Heart right ventricle (tissue), 16 donors: ENCODE measurements around the gene SGCD. TPM values are rescaled to one million over a fixed set of nuclear protein-coding genes. Genes with fewer than 3 reads are reported as not detected.

ENCODE experiments used
- ATAC-seq, 8 donors: fragments of 200-7000 bp; cut with Tn5 transposase; one replicate each; pipeline ENCODE4 v1.9.1; 2020; ENCODE audit warnings: mild to moderate bottlenecking in 8 of 8, moderate library complexity in 8 of 8, moderate number of reproducible peaks in 1 of 8
- DNase-seq, 2 donors: peaks; one replicate each; pipeline ENCODE4 v3.0.0-alpha.2; 2020
- H3K27ac ChIP-seq, 10 donors: fragments of 200-600 bp; sonication (generic) in 2 of 10; one replicate each; pipeline versions ENCODE4 v1.5.0 to v1.8.0; 2020 to 2022; ENCODE audit warnings: mild to moderate bottlenecking in 3 of 10
- H3K27me3 ChIP-seq, 7 donors: fragments of 200-600 bp; one replicate each; pipeline ENCODE4 v1.8.0; 2021 to 2022; ENCODE audit warnings: mild to moderate bottlenecking in 2 of 7
- H3K36me3 ChIP-seq, 9 donors: fragments of 200-600 bp; sonication (generic) in 1 of 9; one replicate each; pipeline versions ENCODE4 v1.5.0 to v1.8.0; 2020 to 2022; ENCODE audit warnings: mild to moderate bottlenecking in 2 of 9
- H3K4me1 ChIP-seq, 9 donors: fragments of 200-600 bp; sonication (generic) in 1 of 9; one replicate each; pipeline versions ENCODE4 v1.5.0 to v1.8.0; 2020 to 2022; ENCODE audit warnings: mild to moderate bottlenecking in 4 of 9
- H3K4me3 ChIP-seq, 10 donors: fragments of 200-600 bp; sonication (generic) in 2 of 10; one replicate each; pipeline versions ENCODE4 v1.5.0 to v1.8.0; 2020 to 2022; ENCODE audit warnings: mild to moderate bottlenecking in 7 of 10, moderate library complexity in 2 of 10
- H3K9me3 ChIP-seq, 11 donors: fragments of 200-600 bp in 10 of 11; sonication (generic) in 2 of 11; one replicate each; pipeline versions ENCODE4 v1.5.0 to v1.8.0; 2013 to 2022; ENCODE audit warnings: mild to moderate bottlenecking in 2 of 11, control low read depth in 1 of 11, moderate library complexity in 1 of 11
- WGBS, 2 donors: extraction: QIAGEN DNeasy Blood & Tissue Kit; methylation state at CpG; one replicate each; pipeline ENCODE4 v1.1.7; 2013; ENCODE audit warnings: inconsistent platforms in 1 of 2; 5-methylcytosine and 5-hydroxymethylcytosine counted together
- intact Hi-C, 10 donors: fragments of 100-400 bp; cut with DNase I; formaldehyde crosslinking; loops; one replicate each; pipeline versions ENCODE4 v1.11.1 to v1.14.2; 2022
- polyA plus RNA-seq, 2 donors: library from polyadenylated mRNA; stranded (reverse); fragments of 200-250 nt; gene quantifications; one replicate each; pipeline ENCODE4 v1.2.3, GENCODE V29; 2013
- total RNA-seq, 10 donors: library from RNA; stranded (reverse); fragmentation: NEBNext Ultra II Directional in 3 of 10; extraction: Animal tissue kit (Norgen Biotek cat#: 25700) in 3 of 10; gene quantifications; one replicate each; pipeline versions ENCODE4 v1.2.1 to v1.2.4, GENCODE V29; 2021 to 2023
- TF ChIP-seq, protein P1 (sequence below), 9 donors: fragments of 200-600 bp; sonication (generic) in 2 of 9; IDR thresholded peaks; one replicate each; pipeline versions ENCODE4 v1.5.0 to v1.8.0; 2021 to 2022; ENCODE audit warnings: antibody characterized with exemption in 9 of 9, mild to moderate bottlenecking in 5 of 9, moderate library complexity in 1 of 9
- donor health status: Arrhythmogenic right ventricular cardiomyopathy.
- donor health status: ischemic (EF 13 %, LVEDD 7.1; RV severe dilation, severe dysfunction).
- donor health status: healthy with polysubstance abuse.
- donor health status: DM: no; HTN: yes; CAD: no.
- donor health status: DM: no; HTN: no; CAD: no.
- donor health status: ischemic (EF 25% LVEDD 6.9; RV normal size, moderate dysfunction).
- donor health status: ischemic (EF 25% LVEDD 5.7; RV mildly dilated, moderate dysfunction).
- donor health status: healthy.
- donor health status: DM: yes; HTN: yes; CAD: no.
- donor health status: Ischemic cardiomyopathy.
- donor health status: ischemic (EF 35%, LVEDD 5.7; RV mildly dilated, moderate dysfunction).
- donor health status: nonischemic (EF 11% LVEDD 7.7; RV severe dilation, severe dysfunction).
- donor health status: DM: yes; HTN: yes; CAD: no.
- donor health status: PGD.
- donor health status: ischemic (EF 29% LVEDD 5.4; RV normal size, mild dysfunction).
- donor health status: nonischemic (EF 23%, LVEDD 6.1; RV moderate dilation, normal function).

Gene SGCD
- total and polyA plus RNA-seq, 12 donors = 12.0 to 153 (median 99.6) TPM

DNA sequence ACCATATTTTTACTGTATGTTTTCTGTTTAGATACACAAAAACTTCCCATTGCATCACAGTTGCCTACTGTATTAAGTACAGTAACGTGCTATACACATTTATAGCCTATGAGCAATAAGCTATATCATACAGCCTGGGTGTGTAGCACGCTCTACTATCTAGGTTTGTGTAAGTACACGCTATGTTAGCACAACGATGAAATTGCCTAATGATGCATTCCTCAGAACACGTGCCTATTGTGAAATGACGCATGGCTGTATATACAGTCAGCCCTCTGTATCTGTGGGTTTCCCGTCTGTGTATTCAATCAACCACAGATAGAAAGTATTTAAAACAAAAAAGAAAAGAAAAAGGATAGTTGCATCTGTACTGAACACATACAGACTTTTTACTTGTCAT lies 64.2 kb downstream of the SGCD start:
- Histone ChIP-seq H3K4me1 (peaks cover under 1 to 45% (median 26%) of the 10 kb centered on the region in 9 donors), H3K9me3 (peaks cover 0 to 11% (median 0%) of the 10 kb centered on the region in 11 donors), H3K27ac (no peak overlapping the region), H3K36me3 (no peaks in the 10 kb centered on the region), H3K27me3 (no peaks in the 10 kb centered on the region), H3K4me3 (no peak overlapping the region)
- DNase-seq (no peak), ATAC-seq (no peak)
- intact Hi-C loops = no loop called here
- TF ChIP-seq, protein P1, sequence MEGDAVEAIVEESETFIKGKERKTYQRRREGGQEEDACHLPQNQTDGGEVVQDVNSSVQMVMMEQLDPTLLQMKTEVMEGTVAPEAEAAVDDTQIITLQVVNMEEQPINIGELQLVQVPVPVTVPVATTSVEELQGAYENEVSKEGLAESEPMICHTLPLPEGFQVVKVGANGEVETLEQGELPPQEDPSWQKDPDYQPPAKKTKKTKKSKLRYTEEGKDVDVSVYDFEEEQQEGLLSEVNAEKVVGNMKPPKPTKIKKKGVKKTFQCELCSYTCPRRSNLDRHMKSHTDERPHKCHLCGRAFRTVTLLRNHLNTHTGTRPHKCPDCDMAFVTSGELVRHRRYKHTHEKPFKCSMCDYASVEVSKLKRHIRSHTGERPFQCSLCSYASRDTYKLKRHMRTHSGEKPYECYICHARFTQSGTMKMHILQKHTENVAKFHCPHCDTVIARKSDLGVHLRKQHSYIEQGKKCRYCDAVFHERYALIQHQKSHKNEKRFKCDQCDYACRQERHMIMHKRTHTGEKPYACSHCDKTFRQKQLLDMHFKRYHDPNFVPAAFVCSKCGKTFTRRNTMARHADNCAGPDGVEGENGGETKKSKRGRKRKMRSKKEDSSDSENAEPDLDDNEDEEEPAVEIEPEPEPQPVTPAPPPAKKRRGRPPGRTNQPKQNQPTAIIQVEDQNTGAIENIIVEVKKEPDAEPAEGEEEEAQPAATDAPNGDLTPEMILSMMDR (IDR thresholded peaks at IDR 0.05) = no peak
- 86 to 88% methylated on average over 7 of the region's 7 CpGs for WGBS, 2 donors

DNA sequence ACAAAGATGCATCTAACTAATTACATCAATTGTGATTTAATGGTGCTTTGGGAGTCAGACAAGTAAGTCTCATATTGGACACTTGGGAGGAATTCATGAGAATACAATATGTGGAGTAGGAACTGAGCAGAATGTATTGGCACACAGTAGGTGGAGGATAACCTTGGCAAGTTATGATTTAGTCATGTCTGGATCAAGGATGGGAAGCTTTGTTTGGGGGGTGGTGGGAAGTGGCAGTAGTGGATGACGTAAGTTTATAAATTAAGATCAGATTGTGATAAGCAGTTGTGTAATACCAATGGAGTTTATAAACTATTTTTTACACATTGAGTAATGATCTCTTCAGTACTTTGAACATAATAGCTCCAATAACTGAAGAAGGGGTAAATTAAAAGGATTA lies 67.0 kb downstream of the SGCD start:
- H3K4me3 ChIP-seq = no peak overlapping the region
- H3K27me3 ChIP-seq = no peaks in the 10 kb centered on the region
- WGBS, 2 donors = 80% methylated on average over 1 of the region's 1 CpG
- H3K9me3 ChIP-seq = peaks cover 0 to 11% (median 0%) of the 10 kb centered on the region in 11 donors
- H3K4me1 ChIP-seq = peaks cover 2 to 49% (median 28%) of the 10 kb centered on the region in 9 donors
- H3K27ac ChIP-seq = peak overlapping the region in 6 of 10 donors; percentile 19 to 70 (median 50)
- TF ChIP-seq, protein P1 (IDR thresholded peaks at IDR 0.05) = no peak
- no peaks in the 10 kb centered on the region for H3K36me3 ChIP-seq
- DNase-seq (no peak), ATAC-seq (no peak)
- intact Hi-C loops = no loop called here

DNA sequence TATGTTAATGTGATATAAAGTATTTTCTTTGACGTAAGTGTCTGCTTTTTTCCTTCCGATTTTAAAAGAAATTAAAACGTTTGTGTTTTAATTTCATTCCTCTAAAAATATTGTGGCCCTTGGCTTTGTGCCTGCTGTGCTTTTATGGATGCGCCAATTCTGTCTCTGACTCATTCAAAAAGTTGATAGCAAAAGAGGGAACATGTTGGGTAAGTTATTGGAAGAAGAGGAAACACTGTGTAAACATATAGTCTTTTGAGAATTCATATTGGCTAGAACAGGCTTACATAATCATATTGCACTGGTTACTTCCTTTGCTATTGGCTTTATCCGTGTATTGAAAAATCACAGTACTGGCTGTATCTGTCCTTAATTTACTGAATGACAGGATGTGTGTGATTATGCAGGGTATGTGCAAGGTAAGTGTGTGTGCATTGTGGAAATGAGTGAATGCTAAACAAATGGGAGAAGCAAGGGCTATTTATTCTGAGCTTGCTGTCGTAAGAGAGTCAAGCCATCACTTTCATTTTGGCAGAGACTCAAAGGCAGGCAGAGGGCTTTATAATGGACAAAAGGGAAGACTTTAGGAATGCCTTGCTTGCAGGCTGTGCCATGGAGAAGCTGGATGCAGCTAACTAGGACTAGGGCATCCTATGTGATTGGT lies 67.8 kb downstream of the SGCD start:
- TF ChIP-seq, protein P1 (IDR thresholded peaks at IDR 0.05) = no peak
- Histone ChIP-seq H3K36me3 (no peaks in the 10 kb centered on the region), H3K4me1 (peaks cover 2 to 57% (median 34%) of the 10 kb centered on the region in 9 donors), H3K27me3 (no peaks in the 10 kb centered on the region), H3K9me3 (peaks cover 0 to 11% (median 0%) of the 10 kb centered on the region in 11 donors), H3K4me3 (no peak overlapping the region), H3K27ac (peak overlapping the region in 8 of 10 donors; percentile 3 to 70 (median 56))
- intact Hi-C loops = no loop called here
- DNase-seq (peak in 1 of 2 donors; percentile 23), ATAC-seq (peak in 5 of 8 donors; percentile 21 to 55 (median 37))
- WGBS, 2 donors = 52 to 56% methylated on average over 6 of the region's 6 CpGs

DNA sequence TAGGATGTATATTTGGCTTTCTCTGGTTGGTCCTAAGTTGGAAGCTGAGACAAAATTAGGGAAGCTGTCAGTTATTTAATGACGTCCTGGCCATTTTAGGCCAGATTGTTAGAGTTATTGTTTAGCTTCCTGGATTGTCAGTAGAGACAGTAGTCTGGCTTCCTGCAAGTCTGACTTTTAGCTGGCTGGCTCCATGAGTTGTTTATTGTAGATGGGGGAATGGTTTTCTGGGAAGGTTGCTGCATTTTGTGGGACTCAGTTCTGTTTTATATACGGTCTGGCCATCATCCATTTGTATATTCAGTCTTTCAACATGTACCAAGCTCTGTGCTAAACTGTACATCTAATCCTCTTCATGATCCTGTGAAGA lies 68.3 kb downstream of the SGCD start:
- ATAC-seq (peak in 1 of 8 donors; percentile 21), DNase-seq (no peak)
- peak overlapping the region in 8 of 10 donors; percentile 3 to 70 (median 56) for H3K27ac ChIP-seq
- H3K36me3 ChIP-seq = no peaks in the 10 kb centered on the region
- 43% methylated on average over 2 of the region's 2 CpGs for WGBS, 2 donors
- no peaks in the 10 kb centered on the region for H3K27me3 ChIP-seq
- H3K4me1 ChIP-seq = peaks cover 2 to 63% (median 37%) of the 10 kb centered on the region in 9 donors
- H3K9me3 ChIP-seq = peaks cover 0 to 11% (median 0%) of the 10 kb centered on the region in 11 donors
- intact Hi-C loops = no loop called here
- TF ChIP-seq, protein P1 (IDR thresholded peaks at IDR 0.05) = no peak
- no peak overlapping the region for H3K4me3 ChIP-seq
